ENCODE data around the gene DAGLA.

The DAGLA gene

GRCh38 chr11:61679893-61680621 is at the start of gene DAGLA:
DAGLA (plus strand) TSS chr11:61680391; CDS start chr11:61720156, 39,765 bp downstream.
- DNase-seq = peak; percentile 82

GRCh38 chr11:61632096-61632495 is 48.1 kb upstream of the DAGLA start:
- DNase-seq = peak; percentile 90

GRCh38 chr11:61635304-61635703 is 44.9 kb upstream of the DAGLA start:
- peak; percentile 21 for DNase-seq

- peak; percentile 66 for DNase-seq
Observed at GRCh38 chr11:61635787-61636186, 44.4 kb upstream of the DAGLA start.

GRCh38 chr11:61636676-61637075 is 43.5 kb upstream of the DAGLA start:
- DNase-seq = no peak

GRCh38 chr11:61637277-61637676 is 42.9 kb upstream of the DAGLA start:
- DNase-seq = peak; percentile 66

GRCh38 chr11:61639816-61640443 is 40.3 kb upstream of the DAGLA start:
- no peak for DNase-seq

GRCh38 chr11:61642162-61642561 is 38.0 kb upstream of the DAGLA start:
- no peak for DNase-seq

GRCh38 chr11:61645179-61645868 is 34.9 kb upstream of the DAGLA start:
- peak; percentile 96 for DNase-seq

GRCh38 chr11:61647529-61647928 is 32.7 kb upstream of the DAGLA start:
- DNase-seq = peak; percentile 79

GRCh38 chr11:61650781-61651571 is 29.2 kb upstream of the DAGLA start:
- peak; percentile 89 for DNase-seq

GRCh38 chr11:61652135-61652534 is 28.1 kb upstream of the DAGLA start:
- no peak for DNase-seq

GRCh38 chr11:61654397-61654829 is 25.8 kb upstream of the DAGLA start:
- DNase-seq = no peak

- DNase-seq = peak; percentile 37
Observed at GRCh38 chr11:61655266-61656159, 24.7 kb upstream of the DAGLA start.

- DNase-seq = no peak
Observed at GRCh38 chr11:61656347-61657077, 23.7 kb upstream of the DAGLA start.

- peak; percentile 27 for DNase-seq
Observed at GRCh38 chr11:61657566-61658290, 22.5 kb upstream of the DAGLA start.

GRCh38 chr11:61659413-61660196 is 20.6 kb upstream of the DAGLA start:
- DNase-seq = peak; percentile 31

- peak; percentile 41 for DNase-seq
Observed at GRCh38 chr11:61660997-61661396, 19.2 kb upstream of the DAGLA start.

GRCh38 chr11:61666684-61667297 is 13.4 kb upstream of the DAGLA start:
- no peak for DNase-seq

Measured in NCI-H82 (cell line).